Eye (tissue), 1 donor: ENCODE measurements around the gene CDR2L.
"Not testable (repeated sequence)": the region's sequence is repeated elsewhere in the genome, so short reads cannot be mapped to it uniquely, and the experiment has no call there.

Source experiments
- DNase-seq: peaks from one replicate; pipeline ENCODE4 v3.0.0-alpha.2; 2015

Gene CDR2L

GRCh38 chr17:74982663-74983313 lies 4.6 kb upstream of the CDR2L start:
- DNase-seq = not testable (repeated sequence)

GRCh38 chr17:74986206-74986576 lies 1.2 kb upstream of the CDR2L start:
- DNase-seq = no peak

DNA sequence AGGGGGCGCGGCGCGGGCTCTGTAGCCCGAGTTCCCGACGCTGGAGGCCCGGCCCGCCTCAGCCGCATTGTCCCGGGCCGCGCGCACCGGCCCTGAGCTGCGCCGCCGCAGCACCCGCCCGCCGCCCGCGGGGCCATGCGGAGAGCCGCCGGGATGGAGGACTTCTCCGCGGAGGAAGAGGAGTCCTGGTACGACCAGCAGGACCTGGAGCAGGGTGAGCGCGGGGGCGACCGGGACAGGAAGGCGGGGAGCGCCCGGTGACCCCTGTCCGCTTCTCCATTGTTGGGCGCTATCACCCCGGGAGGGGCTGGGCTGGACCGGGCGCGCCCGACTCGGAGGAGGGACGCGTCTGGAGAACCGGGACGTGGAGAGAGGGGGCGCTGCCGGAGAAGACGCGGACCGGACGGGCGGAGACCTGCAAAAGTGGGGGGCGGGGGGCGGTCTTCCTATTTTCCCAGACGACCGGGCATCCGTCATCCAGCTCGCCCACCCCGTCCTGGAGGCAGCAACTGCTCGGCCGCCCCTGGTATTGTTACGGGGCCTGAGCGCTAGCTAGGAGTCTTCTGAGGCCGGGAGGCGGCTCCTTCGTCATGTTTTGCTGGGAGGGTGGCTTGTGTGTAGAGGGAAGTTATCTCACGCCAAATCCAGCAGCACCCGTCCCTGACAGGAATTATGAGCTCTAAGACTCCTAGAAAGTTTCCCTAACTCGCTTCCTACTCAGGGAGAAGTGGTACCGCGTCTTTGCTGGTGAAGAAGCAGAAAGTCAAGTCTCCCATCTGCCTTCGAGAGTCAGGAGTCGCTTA lies 678 bp downstream of the CDR2L start:
- peak; percentile 92 for DNase-seq

GRCh38 chr17:74990581-74991105 lies 3.2 kb downstream of the CDR2L start:
- no peak for DNase-seq

- DNase-seq = no peak
Measured at GRCh38 chr17:74992223-74992622, 4.8 kb downstream of the CDR2L start.

- DNase-seq = no peak
Measured at GRCh38 chr17:74994440-74994839, 7.0 kb downstream of the CDR2L start.

- DNase-seq = no peak
Measured at GRCh38 chr17:74995847-74996246, 8.4 kb downstream of the CDR2L start.

DNA sequence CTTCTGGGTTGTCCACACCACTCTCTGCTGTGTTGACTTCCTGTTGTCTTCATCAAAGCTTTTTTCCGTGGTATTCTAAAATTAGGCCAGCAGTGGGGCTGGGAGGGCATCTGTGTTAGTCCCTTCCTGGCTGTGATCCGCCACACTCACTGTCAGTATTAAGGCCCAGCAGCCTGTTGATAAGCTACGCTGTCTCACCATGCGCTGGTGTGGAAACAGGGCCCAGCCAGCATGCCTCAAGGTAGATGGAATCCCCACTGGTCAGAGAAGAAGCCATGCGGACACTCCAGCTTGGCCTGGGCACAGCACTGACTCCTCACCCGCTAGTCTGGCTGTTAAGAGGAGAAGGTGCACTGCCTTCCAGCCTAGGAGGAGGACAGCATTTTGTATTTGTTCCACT lies 11.4 kb downstream of the CDR2L start:
- DNase-seq = no peak

DNA sequence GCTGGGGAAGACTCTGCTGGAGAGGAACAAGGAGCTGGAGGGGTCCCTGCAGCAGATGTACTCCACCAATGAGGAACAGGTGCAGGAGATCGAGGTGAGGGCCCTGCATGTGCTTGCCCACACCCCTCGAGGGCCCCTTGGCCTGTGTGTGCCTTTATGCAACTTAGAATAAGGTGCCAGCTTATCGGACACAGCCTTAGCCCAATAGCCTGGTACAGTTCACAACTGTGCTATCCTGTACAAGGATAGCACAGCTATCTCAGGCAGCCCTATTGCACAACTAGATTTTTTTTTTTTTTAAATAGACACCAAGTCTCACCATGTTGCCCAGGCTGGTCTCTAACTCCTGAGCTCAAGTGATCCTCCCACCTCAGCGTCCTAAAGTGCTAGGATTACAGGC lies 12.1 kb downstream of the CDR2L start:
- DNase-seq = no peak

- DNase-seq = no peak
Measured at GRCh38 chr17:75001915-75002843, 14.7 kb downstream of the CDR2L start.

- DNase-seq = no peak
Measured at GRCh38 chr17:75003070-75003956, 15.9 kb downstream of the CDR2L start.

DNA sequence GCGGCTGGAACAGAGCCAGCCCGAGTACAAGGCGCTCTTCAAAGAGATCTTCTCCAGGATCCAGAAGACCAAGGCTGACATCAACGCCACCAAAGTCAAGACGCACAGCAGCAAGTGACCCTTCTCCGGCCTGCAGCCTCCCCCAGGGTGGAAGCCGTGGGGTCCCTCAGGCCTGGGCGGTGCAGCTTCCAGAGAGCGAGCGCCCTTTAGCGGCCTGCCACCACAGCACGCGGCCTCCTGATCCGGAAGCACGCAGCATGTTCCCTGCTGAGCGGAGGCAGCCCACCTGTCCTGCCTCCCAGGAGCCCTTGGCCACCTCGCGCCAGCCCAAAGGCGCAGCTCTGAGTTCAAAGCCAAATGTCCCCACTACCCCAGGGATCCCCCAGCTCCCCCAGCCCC lies 16.5 kb downstream of the CDR2L start:
- no peak for DNase-seq

DNA sequence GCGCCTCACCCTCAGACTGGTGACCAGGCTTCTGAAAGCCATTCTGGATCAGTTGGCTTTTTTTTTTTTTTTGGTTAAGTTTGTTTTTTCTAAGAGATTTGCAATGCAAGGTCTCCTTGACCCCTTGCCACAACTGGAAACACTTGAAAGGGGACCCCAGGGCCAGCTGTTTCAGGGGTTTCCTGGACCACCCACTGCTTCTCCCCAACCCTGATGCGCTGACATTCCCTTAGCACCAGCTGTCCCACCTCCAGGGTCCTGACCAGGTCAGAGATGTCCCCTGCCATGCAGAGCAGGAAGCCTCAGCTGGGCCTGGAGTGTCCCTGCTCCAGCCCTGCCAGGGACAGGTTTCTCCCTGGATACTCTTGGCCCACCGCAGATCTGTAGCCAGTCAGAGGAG lies 16.9 kb downstream of the CDR2L start:
- no peak for DNase-seq

GRCh38 chr17:75005291-75005690 lies 17.9 kb downstream of the CDR2L start:
- no peak for DNase-seq

DNA sequence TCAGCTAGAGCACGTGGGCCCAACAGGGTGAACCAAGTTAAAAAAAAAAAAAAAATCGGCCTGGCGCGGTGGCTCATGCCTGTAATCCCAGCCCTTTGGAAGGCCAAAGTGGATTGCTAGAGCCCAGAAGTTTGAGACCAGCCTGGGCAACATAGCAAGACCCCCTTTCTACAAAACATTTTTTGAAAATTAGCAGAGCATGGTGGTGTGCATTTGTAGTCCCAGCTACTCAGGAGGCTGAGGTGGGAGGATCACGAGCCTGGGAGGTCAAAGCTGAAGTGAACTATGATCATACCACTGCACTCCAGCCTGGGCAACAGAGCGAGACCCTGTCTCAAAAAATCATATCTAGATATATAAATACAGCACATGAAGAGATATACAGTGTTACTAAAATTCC lies 18.7 kb downstream of the CDR2L start:
- DNase-seq = not testable (repeated sequence)

DNA sequence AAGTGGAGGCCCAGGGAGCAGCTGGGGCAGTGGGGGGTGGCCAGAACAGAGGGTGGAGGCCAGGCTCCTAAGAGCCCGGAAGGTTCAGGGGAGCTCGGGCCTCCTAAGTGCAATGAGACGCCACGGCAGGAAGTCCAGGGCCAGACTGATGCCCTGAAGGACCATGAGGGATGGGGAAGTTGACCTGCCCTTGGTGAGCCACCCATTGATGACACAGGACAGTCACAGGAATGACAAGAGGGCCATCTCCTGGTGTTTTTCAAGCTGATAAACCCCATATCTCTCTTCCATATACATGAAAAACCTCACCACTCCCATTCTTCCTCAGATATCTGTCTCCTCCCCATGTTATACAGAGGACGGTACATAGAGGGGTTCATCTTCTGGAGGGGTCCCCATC lies 19.2 kb downstream of the CDR2L start:
- no peak for DNase-seq

- no peak for DNase-seq
Measured at GRCh38 chr17:75008373-75008772, 20.9 kb downstream of the CDR2L start.

GRCh38 chr17:75009139-75009724 lies 21.8 kb downstream of the CDR2L start:
- no peak for DNase-seq

DNA sequence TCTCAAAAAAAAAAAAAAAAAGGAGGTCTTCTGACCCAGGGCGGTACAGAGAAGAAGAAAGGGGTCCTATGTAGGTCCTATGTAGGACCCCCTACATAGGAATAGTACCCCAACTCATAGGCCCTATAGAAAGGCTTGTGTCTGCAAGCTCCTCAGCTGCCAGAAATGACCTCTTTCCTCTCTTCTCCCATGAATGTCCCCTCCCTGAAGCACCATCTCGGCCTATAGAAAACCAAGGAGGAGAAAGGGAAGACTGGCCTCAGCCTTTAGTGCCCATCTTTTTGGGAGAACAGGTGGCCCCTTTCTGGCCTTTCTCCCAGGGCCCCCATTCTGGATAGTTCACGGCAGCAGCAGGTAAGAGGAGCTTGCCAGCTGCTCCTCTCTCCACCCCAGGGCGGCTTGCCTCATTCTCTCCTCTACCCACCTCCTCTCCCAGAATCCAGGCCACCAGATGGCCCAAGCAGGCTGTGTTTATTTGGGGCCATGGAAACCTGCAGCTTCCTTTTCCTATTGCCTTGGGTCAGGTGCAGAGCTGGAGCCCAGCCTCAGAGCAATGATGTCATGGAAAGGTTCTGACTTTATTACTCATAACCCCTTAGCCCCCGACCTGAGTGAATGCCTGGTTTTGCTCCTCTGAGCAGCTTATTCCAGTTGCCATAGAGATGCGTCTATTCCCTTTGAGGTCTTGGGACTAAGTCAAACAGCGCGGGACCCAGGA lies 23.4 kb downstream of the CDR2L start:
- DNase-seq = peak; percentile 69

DNA sequence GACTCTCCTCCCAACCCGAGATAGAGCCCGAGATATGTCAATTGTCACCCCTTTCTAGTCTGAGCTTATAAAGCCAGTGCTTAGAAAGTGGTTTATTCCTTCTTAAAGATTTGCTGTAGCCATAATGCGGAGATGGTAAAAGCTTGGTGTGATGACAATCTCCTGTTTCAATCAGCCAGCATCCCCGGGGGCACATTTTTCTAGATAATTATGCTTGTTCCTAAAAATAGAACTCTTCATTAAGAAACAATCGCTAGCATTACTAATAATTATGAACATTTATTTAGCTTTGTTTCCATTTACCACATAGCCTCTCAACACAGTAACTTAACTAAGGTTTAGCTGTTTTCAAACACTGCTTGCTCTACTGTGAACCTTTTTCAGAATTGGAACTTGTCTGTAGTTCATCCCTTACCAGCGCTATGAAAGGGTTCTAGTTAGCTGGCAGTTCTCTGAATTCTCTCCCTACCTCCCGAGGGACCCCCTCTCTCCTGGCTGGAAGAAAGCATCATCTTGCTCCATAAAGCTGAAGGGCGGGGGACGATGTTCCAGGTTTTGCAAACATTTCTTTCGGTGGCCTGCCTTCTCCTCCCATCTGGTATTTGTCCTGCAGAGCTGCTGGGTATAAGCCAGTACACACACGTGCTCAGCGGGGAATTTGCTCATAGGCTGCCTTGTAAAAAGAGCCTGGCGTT lies 24.1 kb downstream of the CDR2L start:
- DNase-seq = peak; percentile 81

- no peak for DNase-seq
Measured at GRCh38 chr17:75012096-75012345, 24.6 kb downstream of the CDR2L start.
